Heart left ventricle (tissue), 13 donors: ENCODE measurements around the gene MTUS2.

Experiments
- CTCF ChIP-seq, 12 donors: fragments of 200-600 bp; sonication (generic) in 4 of 12; IDR thresholded peaks; one replicate each; pipeline versions ENCODE4 v1.5.0 to v1.8.0; 2018 to 2022; ENCODE audit warnings: antibody characterized with exemption in 12 of 12, mild to moderate bottlenecking in 5 of 12
- POLR2A ChIP-seq, 2 donors: fragments of 450-650 bp; IDR thresholded peaks; one replicate each; pipeline ENCODE4 v1.6.1; 2017; ENCODE audit warnings: antibody characterized with exemption in 2 of 2, mild to moderate bottlenecking in 2 of 2, moderate library complexity in 2 of 2
- donor health status: ischemic (EF 13 %, LVEDD 7.1; RV severe dilation, severe dysfunction).
- donor health status: DM: no; HTN: yes; CAD: no.
- donor health status: DM: no; HTN: no; CAD: no.
- donor health status: ischemic (EF 25% LVEDD 6.9; RV normal size, moderate dysfunction).
- donor health status: ischemic (EF 25% LVEDD 5.7; RV mildly dilated, moderate dysfunction).
- donor health status: ischemic (EF 35%, LVEDD 5.7; RV mildly dilated, moderate dysfunction).
- donor health status: nonischemic (EF 11% LVEDD 7.7; RV severe dilation, severe dysfunction).
- donor health status: DM: yes; HTN: yes; CAD: no.
- donor health status: PGD.
- donor health status: ischemic (EF 29% LVEDD 5.4; RV normal size, mild dysfunction).
- donor health status: nonischemic (EF 23%, LVEDD 6.1; RV moderate dilation, normal function).

GRCh38 chr13:29359181-29359580, 539.0 kb downstream of the MTUS2 start:
- TF ChIP-seq CTCF (IDR thresholded peaks at IDR 0.05) (no peak), POLR2A (IDR thresholded peaks at IDR 0.05) (no peak)
